HL-60 (cell line): ENCODE results near the gene TMEM217.

Experiments
- DNase-seq, 2 experiments: peaks; one replicate each; pipeline ENCODE4 v3.0.0-alpha.2; 2010 to 2020; ENCODE audit warnings: low read depth in 1 of 2, low spot score in 1 of 2
- H3K27ac ChIP-seq: fragments of 250-450 bp; sonication (Bioruptor Pico); replicated peaks from 2 replicates; pipeline ENCODE4 v1.5.1; 2020; ENCODE audit warnings: mild to moderate bottlenecking, moderate library complexity
- H3K27me3 ChIP-seq: fragments of 250-450 bp; sonication (Bioruptor Pico); 2 replicates; pipeline ENCODE4 v1.5.1; 2021; ENCODE audit warnings: mild to moderate bottlenecking, moderate library complexity; ENCODE audit not compliant: insufficient read depth, poor library complexity, severe bottlenecking
- H3K4me3 ChIP-seq: replicated peaks from 2 replicates; pipeline ENCODE4 v1.5.1; 2011; ENCODE audit warnings: mild to moderate bottlenecking, control low read depth, low read length; ENCODE audit not compliant: insufficient read depth
- GABPA ChIP-seq: IDR thresholded peaks from 2 replicates; pipeline ENCODE4 v1.6.1; 2012; ENCODE audit warnings: low read depth
- POLR2AphosphoS5 ChIP-seq: IDR thresholded peaks from 2 replicates; pipeline ENCODE4 v1.6.1; 2012; ENCODE audit warnings: low read depth
- SPI1 ChIP-seq: IDR thresholded peaks from 2 replicates; pipeline ENCODE4 v1.6.1; 2012; ENCODE audit warnings: low read depth, mild to moderate bottlenecking, borderline replicate concordance
- TF ChIP-seq, protein P1 (sequence below): IDR thresholded peaks from one replicate; pipeline ENCODE4 v1.5.1; 2011; ENCODE audit warnings: low read length, control low read depth, inconsistent platforms; ENCODE audit not compliant: insufficient read depth
- TF ChIP-seq, protein P2 (sequence below): IDR thresholded peaks from 2 replicates; pipeline ENCODE4 v1.6.1; 2012; ENCODE audit warnings: low read depth; ENCODE audit not compliant: insufficient replicate concordance

The TMEM217 gene

DNA sequence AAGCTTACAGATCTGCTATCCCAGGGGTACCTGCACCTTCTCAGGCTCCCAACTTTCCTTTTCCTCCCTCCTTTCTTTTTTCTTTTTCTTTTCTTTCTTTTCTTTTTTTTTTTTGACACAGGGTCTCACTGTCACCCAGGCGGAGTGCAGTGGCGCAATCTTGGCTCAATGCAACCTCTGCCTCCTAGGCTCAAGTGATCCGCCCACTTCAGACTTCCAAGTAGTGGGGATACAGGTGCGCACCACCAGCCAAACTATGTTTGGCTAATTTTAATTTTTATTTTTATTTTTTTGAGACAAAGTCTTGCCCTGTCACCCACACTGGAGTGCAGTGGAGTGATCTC, 52.0 kb downstream of the TMEM217 start:
- Histone ChIP-seq H3K27me3 (no peaks in the 10 kb centered on the region), H3K4me3 (no peak overlapping the region), H3K27ac (no peak overlapping the region)
- TF ChIP-seq GABPA, result no peak
- TF ChIP-seq, protein P1, sequence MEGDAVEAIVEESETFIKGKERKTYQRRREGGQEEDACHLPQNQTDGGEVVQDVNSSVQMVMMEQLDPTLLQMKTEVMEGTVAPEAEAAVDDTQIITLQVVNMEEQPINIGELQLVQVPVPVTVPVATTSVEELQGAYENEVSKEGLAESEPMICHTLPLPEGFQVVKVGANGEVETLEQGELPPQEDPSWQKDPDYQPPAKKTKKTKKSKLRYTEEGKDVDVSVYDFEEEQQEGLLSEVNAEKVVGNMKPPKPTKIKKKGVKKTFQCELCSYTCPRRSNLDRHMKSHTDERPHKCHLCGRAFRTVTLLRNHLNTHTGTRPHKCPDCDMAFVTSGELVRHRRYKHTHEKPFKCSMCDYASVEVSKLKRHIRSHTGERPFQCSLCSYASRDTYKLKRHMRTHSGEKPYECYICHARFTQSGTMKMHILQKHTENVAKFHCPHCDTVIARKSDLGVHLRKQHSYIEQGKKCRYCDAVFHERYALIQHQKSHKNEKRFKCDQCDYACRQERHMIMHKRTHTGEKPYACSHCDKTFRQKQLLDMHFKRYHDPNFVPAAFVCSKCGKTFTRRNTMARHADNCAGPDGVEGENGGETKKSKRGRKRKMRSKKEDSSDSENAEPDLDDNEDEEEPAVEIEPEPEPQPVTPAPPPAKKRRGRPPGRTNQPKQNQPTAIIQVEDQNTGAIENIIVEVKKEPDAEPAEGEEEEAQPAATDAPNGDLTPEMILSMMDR, result no peak
- TF ChIP-seq, protein P2, sequence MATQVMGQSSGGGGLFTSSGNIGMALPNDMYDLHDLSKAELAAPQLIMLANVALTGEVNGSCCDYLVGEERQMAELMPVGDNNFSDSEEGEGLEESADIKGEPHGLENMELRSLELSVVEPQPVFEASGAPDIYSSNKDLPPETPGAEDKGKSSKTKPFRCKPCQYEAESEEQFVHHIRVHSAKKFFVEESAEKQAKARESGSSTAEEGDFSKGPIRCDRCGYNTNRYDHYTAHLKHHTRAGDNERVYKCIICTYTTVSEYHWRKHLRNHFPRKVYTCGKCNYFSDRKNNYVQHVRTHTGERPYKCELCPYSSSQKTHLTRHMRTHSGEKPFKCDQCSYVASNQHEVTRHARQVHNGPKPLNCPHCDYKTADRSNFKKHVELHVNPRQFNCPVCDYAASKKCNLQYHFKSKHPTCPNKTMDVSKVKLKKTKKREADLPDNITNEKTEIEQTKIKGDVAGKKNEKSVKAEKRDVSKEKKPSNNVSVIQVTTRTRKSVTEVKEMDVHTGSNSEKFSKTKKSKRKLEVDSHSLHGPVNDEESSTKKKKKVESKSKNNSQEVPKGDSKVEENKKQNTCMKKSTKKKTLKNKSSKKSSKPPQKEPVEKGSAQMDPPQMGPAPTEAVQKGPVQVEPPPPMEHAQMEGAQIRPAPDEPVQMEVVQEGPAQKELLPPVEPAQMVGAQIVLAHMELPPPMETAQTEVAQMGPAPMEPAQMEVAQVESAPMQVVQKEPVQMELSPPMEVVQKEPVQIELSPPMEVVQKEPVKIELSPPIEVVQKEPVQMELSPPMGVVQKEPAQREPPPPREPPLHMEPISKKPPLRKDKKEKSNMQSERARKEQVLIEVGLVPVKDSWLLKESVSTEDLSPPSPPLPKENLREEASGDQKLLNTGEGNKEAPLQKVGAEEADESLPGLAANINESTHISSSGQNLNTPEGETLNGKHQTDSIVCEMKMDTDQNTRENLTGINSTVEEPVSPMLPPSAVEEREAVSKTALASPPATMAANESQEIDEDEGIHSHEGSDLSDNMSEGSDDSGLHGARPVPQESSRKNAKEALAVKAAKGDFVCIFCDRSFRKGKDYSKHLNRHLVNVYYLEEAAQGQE, result no peak
- no peak for TF ChIP-seq POLR2AphosphoS5
- no peak for TF ChIP-seq SPI1
- no peak for DNase-seq

GRCh38 chr6:37205175-37205996, 52.6 kb downstream of the TMEM217 start:
- no peak overlapping the region for H3K27ac ChIP-seq

DNA sequence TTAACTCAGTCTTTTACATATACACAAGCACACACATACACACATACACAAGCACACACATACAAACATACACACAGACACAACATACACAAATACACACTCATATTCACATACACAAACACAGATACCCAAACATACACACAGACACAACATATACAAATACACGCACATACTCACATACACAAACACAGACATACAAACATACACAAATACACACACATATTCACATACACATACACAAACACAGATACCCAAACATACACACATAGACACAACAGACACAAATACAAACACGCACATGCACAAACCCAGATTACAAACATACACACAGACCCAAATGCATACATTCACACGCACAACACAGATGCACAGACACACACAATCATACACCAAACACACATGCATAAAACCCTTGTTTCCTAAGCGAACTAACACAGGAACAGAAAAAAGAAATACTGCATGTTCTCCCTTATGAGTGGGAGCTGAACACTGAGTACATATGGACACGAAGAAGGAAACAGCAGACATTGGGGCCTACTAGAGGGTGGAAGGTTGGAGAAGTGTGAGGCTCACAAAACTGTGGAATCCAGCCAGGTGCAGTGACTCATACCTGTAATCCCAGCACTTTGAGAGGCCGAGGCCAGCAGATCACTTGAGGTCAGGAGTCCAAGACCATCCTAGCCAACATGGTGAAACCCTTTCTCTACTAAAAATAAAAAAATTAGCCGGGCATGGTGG, 53.8 kb downstream of the TMEM217 start:
- H3K27me3 ChIP-seq, result no peaks in the 10 kb centered on the region
- no peak overlapping the region for H3K4me3 ChIP-seq
- no peak overlapping the region for H3K27ac ChIP-seq
- DNase-seq, result no peak
- TF ChIP-seq, protein P2, result no peak
- TF ChIP-seq GABPA, result no peak

More at GRCh38 chr6:37205175-37205996, 52.6 kb downstream of the TMEM217 start:
- DNase-seq, result no peak
- no peaks in the 10 kb centered on the region for H3K27me3 ChIP-seq
- TF ChIP-seq SPI1 (no peak), POLR2AphosphoS5 (no peak), GABPA (no peak)
- TF ChIP-seq, protein P2, result no peak
- TF ChIP-seq, protein P1, result no peak
- H3K4me3 ChIP-seq, result no peak overlapping the region
